NCI-H1930 (cell line): ENCODE measurements around the gene TRAPPC2.

Experiments
- DNase-seq, 2 experiments: peaks; one replicate each; lab custom pipeline; 2025; lab: John Stamatoyannopoulos, UW

Gene TRAPPC2

GRCh38 chrX:13669246-13669737, 65.1 kb downstream of the TRAPPC2 start:
- DNase-seq = no peak

GRCh38 chrX:13667919-13668318, 66.5 kb downstream of the TRAPPC2 start:
- no peak for DNase-seq

DNA sequence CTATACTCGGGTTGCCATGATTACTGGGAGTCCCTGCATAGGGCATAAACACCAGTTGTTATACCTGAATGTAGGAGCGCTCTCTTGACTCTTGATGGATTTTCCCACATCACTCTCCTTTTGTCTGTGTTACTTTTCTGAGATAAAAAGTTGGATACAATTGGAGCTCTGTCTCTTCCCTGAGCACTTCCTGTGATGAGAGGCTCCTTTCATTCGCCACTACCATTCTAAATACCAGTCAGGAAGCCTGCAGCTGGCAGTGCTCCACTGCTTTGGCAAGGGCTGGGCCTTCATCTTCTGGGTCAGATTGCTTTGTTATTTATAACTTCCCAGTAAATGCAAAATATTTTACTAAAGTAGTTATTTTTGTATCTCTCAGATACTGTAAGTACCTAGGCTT, 67.6 kb downstream of the TRAPPC2 start:
- DNase-seq = no peak

DNA sequence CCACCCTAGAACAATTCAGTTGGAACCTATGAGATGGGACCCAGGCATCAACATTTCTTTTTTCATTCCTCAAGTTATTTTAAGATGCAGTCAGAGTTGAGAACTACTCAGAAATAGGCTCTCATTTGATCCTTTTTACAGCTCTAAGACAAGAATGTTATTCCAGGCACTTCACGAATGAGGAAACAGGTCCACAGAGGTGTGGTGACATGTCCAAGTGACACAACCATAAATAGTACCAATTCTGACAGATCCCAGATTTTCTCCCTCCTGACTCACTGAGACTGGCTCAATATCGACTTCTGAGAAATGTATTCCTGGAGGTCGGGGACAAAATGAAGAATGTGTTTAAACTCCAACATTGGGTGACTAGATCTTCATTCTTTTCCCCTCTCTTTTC, 70.4 kb downstream of the TRAPPC2 start:
- DNase-seq = no peak

GRCh38 chrX:13662355-13662791, 72.0 kb downstream of the TRAPPC2 start:
- no peak for DNase-seq
